Lower leg skin (tissue), 3 donors: ENCODE measurements around the gene IL4I1.

Experiments used
- CTCF ChIP-seq, 3 donors: fragments of 450-650 bp; IDR thresholded peaks; one replicate each; pipeline ENCODE4 v1.5.1; 2016; ENCODE audit warnings: antibody characterized with exemption in 3 of 3, mild to moderate bottlenecking in 3 of 3, moderate library complexity in 2 of 3
- POLR2A ChIP-seq, 2 donors: fragments of 450-650 bp; IDR thresholded peaks; one replicate each; pipeline ENCODE4 v1.6.1; 2016 to 2017; ENCODE audit warnings: antibody characterized with exemption in 2 of 2, mild to moderate bottlenecking in 1 of 2, moderate library complexity in 1 of 2

- TF ChIP-seq CTCF (IDR thresholded peaks at IDR 0.05) (no peak), POLR2A (IDR thresholded peaks at IDR 0.05) (no peak)
Measured at GRCh38 chr19:49892716-49893115, 4.0 kb downstream of the IL4I1 start.
